Activated naive CD4-positive, alpha-beta T cell treated with anti-CD3 and anti-CD28 coated beads, Interleukin-2, amount 50 U/mL, for 72 hours (primary cell): Measurements from ENCODE around the gene RAPGEF5. TPM values are rescaled to one million over a fixed set of nuclear protein-coding genes. Genes with fewer than 3 reads are reported as not detected.

Experiments used
- ATAC-seq, 2 donors: fragments of 150-1000 bp; cut with Tn5 transposase; 2 replicates each; pipeline ENCODE4 v1.10.0; 2021; ENCODE audit warnings: mild to moderate bottlenecking in 2 of 2, moderate library complexity in 2 of 2
- DNase-seq, 2 donors: peaks; one replicate each; pipeline ENCODE4 v3.0.0; 2021 to 2022; ENCODE audit warnings: low spot score in 2 of 2
- H3K27ac Mint-ChIP-seq, 2 donors: one replicate each; pipeline ENCODE4 v1.8.0; 2022; ENCODE audit warnings: mild to moderate bottlenecking in 2 of 2, mixed read lengths in 2 of 2
- H3K36me3 Mint-ChIP-seq, 2 donors: one replicate each; pipeline ENCODE4 v1.8.0; 2022; ENCODE audit warnings: mixed read lengths in 2 of 2
- H3K9me3 Mint-ChIP-seq, 2 donors: one replicate each; pipeline ENCODE4 v1.8.0; 2022; ENCODE audit warnings: mixed read lengths in 2 of 2
- total RNA-seq, 2 donors: library from RNA; stranded (reverse); gene quantifications; one replicate each; pipeline ENCODE4 v1.2.3, GENCODE V29; 2022

The RAPGEF5 gene
- total RNA-seq, 2 donors from 2014 or later: 0.23 to 0.53 TPM

GRCh38 chr7:22187691-22188348 is 169.1 kb downstream of the RAPGEF5 start:
- DNase-seq (no peak), ATAC-seq (no peak)
- Mint-ChIP-seq H3K9me3 (no peaks in the 10 kb centered on the region), H3K27ac (no peak overlapping the region), H3K36me3 (no peaks in the 10 kb centered on the region)

- H3K9me3 Mint-ChIP-seq: no peaks in the 10 kb centered on the region
These were observed 171.4 kb downstream of the RAPGEF5 start for GRCh38 chr7:22185559-22185958.

DNA sequence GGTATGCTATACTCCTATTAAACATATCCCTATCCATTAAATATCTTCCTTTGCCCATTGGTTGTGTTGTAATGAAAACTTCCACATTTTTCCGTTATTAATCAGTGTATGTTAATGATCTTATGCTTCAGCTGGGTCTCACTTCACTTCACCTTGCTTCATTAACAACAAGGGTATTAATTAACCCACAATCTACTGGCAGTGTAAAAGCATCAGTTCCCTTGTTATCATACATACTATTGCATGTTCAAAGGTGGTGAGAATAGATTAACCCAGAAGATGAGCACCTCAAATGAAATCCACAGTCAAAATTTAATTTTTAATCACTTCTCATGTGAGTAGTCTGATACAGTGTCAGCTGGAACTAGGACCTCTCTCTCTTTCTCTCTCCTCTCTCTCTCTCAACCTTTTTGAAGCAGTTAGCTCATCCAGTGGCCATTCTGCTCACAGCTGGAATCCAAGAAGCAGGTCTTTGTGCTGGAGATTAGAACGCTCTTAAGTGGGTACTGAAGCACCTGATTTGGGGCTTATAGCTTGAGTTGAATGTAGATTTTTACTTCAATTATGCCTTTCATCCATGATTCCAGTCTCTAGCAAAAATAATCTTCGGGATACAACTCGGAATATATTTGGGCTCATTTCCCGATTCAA is 172.3 kb downstream of the RAPGEF5 start:
- no peaks in the 10 kb centered on the region for H3K36me3 Mint-ChIP-seq
- H3K27ac Mint-ChIP-seq: no peak overlapping the region
- no peaks in the 10 kb centered on the region for H3K9me3 Mint-ChIP-seq

More at GRCh38 chr7:22185559-22185958, 171.4 kb downstream of the RAPGEF5 start:
- Mint-ChIP-seq H3K27ac (no peak overlapping the region), H3K36me3 (no peaks in the 10 kb centered on the region)
- no peak for DNase-seq
- ATAC-seq: no peak

DNA sequence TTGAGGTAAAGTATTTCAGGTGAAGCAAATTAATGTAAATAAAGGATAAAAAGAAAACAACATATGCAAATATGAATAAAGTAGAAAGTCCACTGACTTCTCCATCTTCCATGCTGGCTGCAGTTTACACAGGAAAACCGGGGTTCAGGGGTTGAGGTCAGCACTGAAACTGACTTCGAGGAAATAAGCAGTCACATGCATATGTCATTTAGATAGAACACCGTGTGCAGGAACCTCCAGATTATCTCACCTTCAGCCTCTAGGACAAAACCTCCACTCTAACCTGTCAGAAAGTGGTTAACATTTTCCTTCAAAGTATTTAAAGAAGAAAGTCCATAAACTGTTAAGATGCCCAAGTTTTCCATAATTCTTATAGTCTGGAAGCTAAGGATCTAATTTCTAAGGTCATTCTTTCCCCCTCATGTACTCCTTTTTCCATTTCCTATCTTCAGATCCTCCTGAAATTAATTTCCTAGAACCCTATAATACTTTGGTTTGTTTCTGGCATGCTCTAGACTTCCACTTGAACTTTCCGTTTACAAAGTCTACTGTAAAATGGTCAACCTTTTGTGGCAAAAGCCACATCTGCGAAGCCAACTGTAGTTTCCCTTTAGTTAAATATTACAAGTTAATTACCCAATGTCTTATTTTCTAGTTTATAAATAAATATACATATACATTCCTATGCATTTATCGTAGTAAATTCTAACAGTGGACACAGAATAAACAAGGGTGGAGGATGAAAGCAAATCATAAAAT is 173.3 kb downstream of the RAPGEF5 start:
- Mint-ChIP-seq H3K27ac (no peak overlapping the region), H3K9me3 (no peaks in the 10 kb centered on the region), H3K36me3 (no peaks in the 10 kb centered on the region)
- no peak for DNase-seq
- no peak for ATAC-seq

More for the DNA sequence above, 172.3 kb downstream of the RAPGEF5 start:
- no peak for ATAC-seq
- DNase-seq: no peak

DNA sequence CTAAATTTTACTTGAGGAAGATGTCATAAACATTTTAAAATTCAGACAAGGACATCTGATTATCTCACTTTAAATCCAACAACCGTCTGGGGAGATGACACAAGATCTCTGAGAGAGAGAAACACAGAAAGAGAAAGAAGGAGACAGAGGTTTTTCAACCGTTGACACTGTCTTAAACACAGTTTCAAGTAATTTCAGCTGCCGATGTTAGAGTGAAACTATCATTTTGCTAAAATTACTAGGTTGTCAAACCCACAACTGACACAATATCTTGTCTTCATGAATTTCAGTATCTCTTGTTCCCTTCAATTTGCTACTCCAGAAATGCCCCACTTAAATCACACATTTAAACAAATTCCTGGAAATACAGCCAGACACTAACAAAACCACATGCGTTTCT is 174.8 kb downstream of the RAPGEF5 start:
- DNase-seq (no peak), ATAC-seq (no peak)
- no peaks in the 10 kb centered on the region for H3K9me3 Mint-ChIP-seq
- no peak overlapping the region for H3K27ac Mint-ChIP-seq
- no peaks in the 10 kb centered on the region for H3K36me3 Mint-ChIP-seq

DNA sequence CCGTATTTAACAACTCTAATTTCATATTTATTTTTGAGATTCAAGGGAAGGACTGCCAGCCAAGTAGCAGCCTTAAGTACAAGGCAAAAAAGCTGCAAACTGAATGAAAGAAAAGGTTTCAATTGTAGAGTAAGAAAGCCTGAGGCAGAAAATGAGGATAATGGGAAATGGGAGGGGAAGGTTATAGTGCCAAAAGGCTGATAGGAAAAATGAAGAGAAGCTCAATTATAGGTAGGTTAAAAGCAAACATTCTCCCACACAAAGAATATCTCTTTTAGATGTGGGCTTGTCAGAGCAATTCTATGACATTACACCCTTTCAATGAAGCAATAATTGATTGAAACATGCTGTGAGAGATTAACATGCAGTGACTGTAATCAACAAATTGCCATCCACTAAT is 175.3 kb downstream of the RAPGEF5 start:
- Mint-ChIP-seq H3K9me3 (no peaks in the 10 kb centered on the region), H3K36me3 (no peaks in the 10 kb centered on the region), H3K27ac (no peak overlapping the region)
- DNase-seq (no peak), ATAC-seq (no peak)

GRCh38 chr7:22179442-22179879 is 177.5 kb downstream of the RAPGEF5 start:
- no peak for DNase-seq
- no peak for ATAC-seq
- H3K9me3 Mint-ChIP-seq: no peaks in the 10 kb centered on the region
- no peaks in the 10 kb centered on the region for H3K36me3 Mint-ChIP-seq
- H3K27ac Mint-ChIP-seq: no peak overlapping the region

- ATAC-seq (no peak), DNase-seq (no peak)
- Mint-ChIP-seq H3K36me3 (no peaks in the 10 kb centered on the region), H3K27ac (no peak overlapping the region), H3K9me3 (no peaks in the 10 kb centered on the region)
These were observed 178.2 kb downstream of the RAPGEF5 start for GRCh38 chr7:22178735-22179134.

DNA sequence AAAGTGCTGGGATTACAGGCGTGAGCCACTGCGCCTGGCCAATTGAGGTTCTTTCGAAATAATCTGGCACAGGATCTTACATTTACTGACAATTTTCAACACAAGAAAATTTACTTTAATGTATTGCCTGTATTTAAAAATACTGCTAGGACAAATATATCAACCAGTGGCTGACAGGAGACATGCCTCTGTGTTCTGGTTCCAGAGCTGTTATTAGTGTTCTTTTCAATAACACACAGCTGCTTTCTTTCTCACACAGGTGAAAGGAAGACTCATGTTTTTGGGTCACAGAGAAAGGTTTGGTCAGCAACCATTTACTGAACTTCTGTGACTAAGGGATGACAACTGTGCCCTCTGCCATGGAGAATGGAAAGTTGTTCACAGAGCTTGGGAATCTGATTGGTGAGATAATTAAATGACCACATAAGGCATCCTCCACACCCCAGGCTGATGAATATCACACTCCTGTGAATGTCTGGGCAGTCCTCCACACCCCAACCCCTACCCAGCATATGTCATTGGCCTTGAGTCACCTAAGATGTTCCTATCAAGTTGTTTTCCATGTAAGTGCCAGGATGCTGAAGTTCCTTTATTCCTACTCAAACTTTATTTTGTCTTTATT is 180.1 kb downstream of the RAPGEF5 start:
- ATAC-seq (no peak), DNase-seq (no peak)
- Mint-ChIP-seq H3K27ac (no peak overlapping the region), H3K9me3 (no peaks in the 10 kb centered on the region), H3K36me3 (no peaks in the 10 kb centered on the region)

DNA sequence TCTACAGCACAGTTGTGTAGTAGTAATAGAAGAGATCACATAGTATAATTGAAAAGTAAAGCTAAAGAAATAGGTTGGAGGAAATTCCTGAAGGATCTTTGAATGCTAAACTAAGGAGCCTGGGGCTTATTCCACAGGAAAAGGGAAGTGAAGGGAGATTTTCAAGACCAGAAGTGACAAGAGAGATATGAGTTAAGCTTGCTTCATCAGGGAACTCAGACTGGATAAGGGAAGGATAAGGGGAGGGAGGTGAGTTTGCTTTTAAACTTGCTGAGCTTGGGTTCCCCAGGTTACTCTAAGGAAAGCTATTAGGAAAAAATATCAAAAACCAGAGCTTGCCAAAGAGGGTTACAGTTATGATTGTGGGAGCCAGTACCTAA is 182.4 kb downstream of the RAPGEF5 start:
- ATAC-seq (no peak), DNase-seq (no peak)
- H3K27ac Mint-ChIP-seq: no peak overlapping the region
- H3K36me3 Mint-ChIP-seq: no peaks in the 10 kb centered on the region
- no peaks in the 10 kb centered on the region for H3K9me3 Mint-ChIP-seq

DNA sequence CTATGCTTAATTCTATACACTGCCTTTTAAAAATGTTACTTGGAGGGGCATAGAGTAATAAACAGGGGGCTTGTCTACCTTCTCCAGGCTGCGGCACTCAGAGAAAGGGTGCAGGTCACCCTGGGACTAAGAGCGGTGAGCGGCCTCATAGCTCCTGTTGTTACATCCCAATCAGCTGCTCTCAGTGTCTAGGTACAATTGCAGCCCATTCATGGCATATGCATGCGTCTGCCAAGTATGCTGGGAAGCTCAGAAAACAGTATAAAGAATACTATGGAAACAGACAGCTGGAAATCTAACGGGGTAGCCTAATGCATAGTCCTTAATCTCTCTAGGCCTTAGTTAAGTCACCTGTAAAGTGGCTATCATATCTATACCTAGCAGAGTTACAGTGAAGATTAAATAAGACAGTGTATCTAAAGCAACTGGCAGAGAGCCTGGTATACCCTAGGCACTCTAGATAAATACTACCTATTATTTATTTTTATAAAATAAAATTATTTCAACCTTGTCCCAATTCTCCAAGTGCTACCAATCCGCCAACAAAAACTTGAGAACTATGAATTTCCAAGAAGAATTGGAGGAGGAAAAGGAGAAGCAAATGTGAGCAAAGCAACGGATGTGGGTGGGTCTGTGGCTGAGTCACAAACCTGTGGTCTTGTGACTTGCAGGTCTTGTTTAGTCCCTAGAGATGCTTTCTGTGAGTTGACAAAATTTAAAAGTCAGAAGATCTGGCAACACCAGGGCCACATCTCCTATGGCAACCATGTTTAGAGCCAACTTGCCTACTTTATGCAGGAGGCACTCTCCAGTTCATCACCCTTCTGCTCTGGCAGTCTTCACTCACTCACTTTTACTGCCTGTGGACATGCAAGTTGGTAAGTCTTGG is 183.0 kb downstream of the RAPGEF5 start:
- ATAC-seq: peak; percentile 59 to 81
- H3K9me3 Mint-ChIP-seq: no peaks in the 10 kb centered on the region
- no peak overlapping the region for H3K27ac Mint-ChIP-seq

GRCh38 chr7:22168129-22168634 is 188.8 kb downstream of the RAPGEF5 start:
- Mint-ChIP-seq H3K36me3 (no peaks in the 10 kb centered on the region), H3K27ac (no peak overlapping the region), H3K9me3 (no peaks in the 10 kb centered on the region)
- no peak for DNase-seq
- no peak for ATAC-seq

More for the DNA sequence above, 183.0 kb downstream of the RAPGEF5 start:
- H3K36me3 Mint-ChIP-seq: no peaks in the 10 kb centered on the region
- DNase-seq: peak in 1 of 2 donors; percentile 3

DNA sequence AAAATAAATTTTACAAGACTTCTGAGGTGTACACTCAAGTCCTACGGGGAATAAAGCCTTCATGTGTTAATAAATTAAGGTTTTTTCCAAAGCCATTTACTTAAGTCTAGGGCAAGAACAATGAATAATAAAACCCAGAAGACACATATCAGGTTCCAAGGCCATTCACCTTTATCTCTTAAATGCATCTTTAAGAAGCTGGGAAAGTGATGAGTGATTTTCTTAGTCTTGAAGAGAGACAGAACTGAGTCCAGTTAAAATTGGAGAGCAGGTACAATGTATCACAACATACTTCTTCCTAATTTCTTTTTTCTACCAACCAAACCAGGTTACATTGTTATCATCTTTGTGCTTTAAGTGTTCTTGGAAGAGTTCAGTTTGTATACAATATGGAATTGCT is 189.5 kb downstream of the RAPGEF5 start:
- H3K9me3 Mint-ChIP-seq: no peaks in the 10 kb centered on the region
- ATAC-seq: no peak
- DNase-seq: no peak
- no peak overlapping the region for H3K27ac Mint-ChIP-seq
- H3K36me3 Mint-ChIP-seq: no peaks in the 10 kb centered on the region

DNA sequence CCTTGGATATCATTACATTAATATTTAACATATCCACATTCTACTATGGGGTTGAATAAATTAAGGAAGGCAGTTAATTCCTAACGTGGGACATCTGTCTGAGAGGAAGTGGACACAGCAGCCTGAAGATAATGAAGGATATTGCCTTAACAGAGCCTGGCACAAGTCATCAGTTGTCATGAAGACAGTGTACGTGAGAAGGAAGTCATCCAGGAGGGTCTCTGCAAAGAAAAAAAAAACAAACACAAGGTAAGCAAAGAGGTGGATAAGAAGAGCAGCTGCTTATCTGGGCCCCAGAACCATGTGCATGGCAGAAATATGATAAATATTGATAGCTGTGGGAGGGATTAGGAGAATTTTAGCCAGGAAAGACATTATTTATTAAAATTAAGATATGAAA is 190.0 kb downstream of the RAPGEF5 start:
- no peaks in the 10 kb centered on the region for H3K9me3 Mint-ChIP-seq
- DNase-seq (no peak), ATAC-seq (no peak)
- no peaks in the 10 kb centered on the region for H3K36me3 Mint-ChIP-seq
- H3K27ac Mint-ChIP-seq: no peak overlapping the region

GRCh38 chr7:22159341-22159740 is 197.6 kb downstream of the RAPGEF5 start:
- no peak for ATAC-seq
- H3K36me3 Mint-ChIP-seq: no peaks in the 10 kb centered on the region
- DNase-seq: no peak
- H3K27ac Mint-ChIP-seq: no peak overlapping the region
- H3K9me3 Mint-ChIP-seq: no peaks in the 10 kb centered on the region

DNA sequence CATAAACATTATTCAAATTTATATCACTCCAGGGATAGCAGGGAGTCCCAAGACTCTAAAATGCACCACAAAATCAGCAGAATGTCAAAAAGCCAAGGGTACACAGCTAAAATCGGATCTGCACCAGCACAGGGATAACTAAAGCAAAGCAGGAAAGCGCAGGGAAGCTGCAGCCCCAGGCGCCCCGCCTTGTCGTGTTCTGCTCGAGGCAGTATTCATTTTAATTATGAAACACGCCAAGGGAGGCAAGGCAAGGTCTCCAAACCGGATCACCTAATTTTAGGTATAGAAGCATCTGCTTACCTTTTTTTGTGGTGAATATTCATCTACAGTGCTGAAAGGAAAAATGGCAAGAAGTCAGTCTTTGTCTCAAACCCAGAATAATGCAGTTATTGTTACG is 199.4 kb downstream of the RAPGEF5 start:
- Mint-ChIP-seq H3K9me3 (no peaks in the 10 kb centered on the region), H3K27ac (no peak overlapping the region), H3K36me3 (no peaks in the 10 kb centered on the region)
- ATAC-seq (no peak), DNase-seq (no peak)
